T-helper 2 cell treated with Interferon-gamma antibody and Interleukin-4, amounts not matched to agents 100 ng/mL and 5 ng/mL, for 36 hours (primary cell): ENCODE results near the gene ARFGEF3. TPM values are rescaled to one million over a fixed set of nuclear protein-coding genes. Genes with fewer than 3 reads are reported as not detected.
"Not testable (repeated sequence)": the region's sequence is repeated elsewhere in the genome, so short reads cannot be mapped to it uniquely, and the experiment has no call there.

Source experiments
- intact Hi-C: fragments of 100-400 bp; cut with micrococcal nuclease; formaldehyde crosslinking; loops from one replicate; pipeline ENCODE4 v1.15.1; 2023
- total RNA-seq: library from RNA; stranded (reverse); gene quantifications from 2 replicates; pipeline ENCODE4 v1.2.3, GENCODE V29; 2022

The ARFGEF3 gene
- total RNA-seq, 1 donor from 2014 or later, result 0.09 TPM

- intact Hi-C loops, result no loop called here
Measured at GRCh38 chr6:138267971-138268895, 106.5 kb downstream of the ARFGEF3 start.

- intact Hi-C loops, result no loop called here
Measured at GRCh38 chr6:138271451-138271850, 109.7 kb downstream of the ARFGEF3 start.

GRCh38 chr6:138272533-138273315, 111.0 kb downstream of the ARFGEF3 start:
- intact Hi-C loops, result no loop called here

- intact Hi-C loops, result no loop called here
Measured at GRCh38 chr6:138275976-138276375, 114.2 kb downstream of the ARFGEF3 start.

- intact Hi-C loops, result no loop called here
Measured at GRCh38 chr6:138277835-138278234, 116.1 kb downstream of the ARFGEF3 start.

GRCh38 chr6:138278326-138278725, 116.6 kb downstream of the ARFGEF3 start:
- intact Hi-C loops, result no loop called here

GRCh38 chr6:138285800-138286199, 124.1 kb downstream of the ARFGEF3 start:
- intact Hi-C loops, result no loop called here

GRCh38 chr6:138286698-138287097, 125.0 kb downstream of the ARFGEF3 start:
- intact Hi-C loops, result loop anchor here (1.0 kb wide), 1 partner anchor 170 kb away; no protein-coding TSS in a partner anchor

GRCh38 chr6:138287144-138287955, 125.6 kb downstream of the ARFGEF3 start:
- intact Hi-C loops, result loop anchor here (1.0 kb wide), 1 partner anchor 171 kb away; no protein-coding TSS in a partner anchor

GRCh38 chr6:138288428-138289085, 126.8 kb downstream of the ARFGEF3 start:
- intact Hi-C loops, result not testable (repeated sequence)

GRCh38 chr6:138289739-138290138, 128.0 kb downstream of the ARFGEF3 start:
- intact Hi-C loops, result no loop called here

- intact Hi-C loops, result no loop called here
Measured at GRCh38 chr6:138290423-138290962, 128.8 kb downstream of the ARFGEF3 start.

- intact Hi-C loops, result no loop called here
Measured at GRCh38 chr6:138291036-138291848, 129.5 kb downstream of the ARFGEF3 start.

GRCh38 chr6:138291849-138292181, 130.1 kb downstream of the ARFGEF3 start:
- intact Hi-C loops, result no loop called here

GRCh38 chr6:138292482-138292881, 130.7 kb downstream of the ARFGEF3 start:
- intact Hi-C loops, result no loop called here

GRCh38 chr6:138293428-138294395, 132.0 kb downstream of the ARFGEF3 start:
- intact Hi-C loops, result no loop called here

GRCh38 chr6:138296381-138296780, 134.6 kb downstream of the ARFGEF3 start:
- intact Hi-C loops, result no loop called here

- intact Hi-C loops, result no loop called here
Measured at GRCh38 chr6:138296786-138297185, 135.0 kb downstream of the ARFGEF3 start.
